NK-92 treated with Interleukin-12 subunit alpha and Interleukin-12 subunit beta, amount 100 ng/mL, for 24 hours (cell line): ENCODE data around the gene SEMA5B.

Experiments
- DNase-seq: peaks from one replicate; lab custom pipeline; 2025; lab: John Stamatoyannopoulos, UW

The SEMA5B gene

DNA sequence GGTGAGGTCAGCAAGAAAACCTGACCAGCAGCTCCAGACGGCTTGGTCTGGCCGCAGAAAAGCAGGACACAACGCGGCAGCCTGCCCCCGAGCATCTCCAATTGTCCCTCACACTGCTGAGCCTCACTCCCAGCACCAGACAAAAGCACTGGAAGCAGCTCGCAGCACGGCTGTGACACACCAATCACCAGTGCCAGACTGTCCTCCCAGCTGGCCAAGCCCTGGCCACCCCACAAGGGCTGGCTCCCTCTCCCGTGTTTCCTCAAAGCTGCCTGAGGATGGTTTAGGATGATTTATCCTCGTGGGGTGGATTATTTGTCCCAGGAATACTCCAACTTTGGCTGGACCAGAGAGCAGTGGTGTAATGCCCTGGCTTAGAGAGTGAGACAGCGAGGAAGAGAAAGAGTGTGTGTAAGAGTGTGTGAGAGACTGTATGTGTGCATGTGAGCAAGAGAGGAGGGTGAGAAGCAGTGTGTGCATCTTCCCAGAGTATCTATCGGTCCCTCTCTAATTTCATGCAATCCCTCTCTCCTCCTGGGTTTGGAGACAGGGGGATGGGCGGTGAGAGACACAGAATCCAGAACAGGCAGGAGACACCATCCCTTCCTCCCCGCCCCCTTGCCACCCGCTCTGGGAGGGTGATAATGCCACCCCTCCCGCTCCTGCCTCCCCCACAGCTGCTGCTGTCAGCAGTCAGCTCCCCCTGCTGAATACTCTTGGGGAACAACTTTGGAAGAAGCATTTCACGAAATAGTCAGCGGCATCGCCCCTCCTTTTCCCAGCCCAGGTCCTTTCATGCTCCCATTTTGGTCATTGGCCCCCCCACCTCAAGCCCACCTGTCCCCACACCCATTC lies 34.2 kb downstream of the SEMA5B start:
- no peak for DNase-seq

DNA sequence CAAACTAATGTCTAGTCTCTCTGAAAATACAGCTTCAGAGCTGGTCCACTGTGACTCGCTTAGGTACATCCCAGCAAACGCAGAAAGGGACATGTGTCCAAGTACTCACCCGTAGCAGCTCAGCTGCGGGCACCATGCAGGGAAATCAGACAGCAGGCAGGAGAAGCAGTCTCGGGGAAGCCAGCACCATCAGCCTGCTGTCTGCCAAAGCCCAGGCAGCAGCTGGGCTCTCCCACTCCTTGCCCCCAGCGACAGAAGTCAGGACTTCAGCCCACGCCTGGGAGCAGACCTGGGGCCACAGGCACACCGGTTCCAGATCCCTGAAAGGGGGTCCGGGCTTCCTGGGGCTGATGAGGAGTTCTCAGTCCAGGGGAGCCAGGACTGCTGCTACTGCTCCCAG lies 34.9 kb downstream of the SEMA5B start:
- DNase-seq, result no peak

DNA sequence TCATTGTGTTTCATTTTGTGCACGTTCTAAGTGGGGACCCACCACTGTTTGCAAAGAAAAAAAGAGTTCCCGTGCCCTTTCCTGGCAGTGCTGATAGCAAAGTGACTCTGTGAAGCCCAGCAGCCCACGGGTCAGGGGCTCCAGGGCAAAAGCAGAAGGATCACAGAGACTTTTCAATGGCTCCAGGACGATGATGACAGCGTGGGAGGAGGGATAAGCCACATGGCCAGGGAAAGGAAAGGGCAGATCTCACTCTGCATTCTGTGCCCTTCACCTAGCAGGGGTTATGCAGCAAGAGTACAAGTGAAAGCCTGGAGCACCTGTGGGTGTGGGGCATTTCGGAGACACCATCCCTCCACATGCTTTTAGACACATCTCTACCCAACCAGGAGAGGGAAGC lies 35.4 kb downstream of the SEMA5B start:
- DNase-seq, result no peak

DNA sequence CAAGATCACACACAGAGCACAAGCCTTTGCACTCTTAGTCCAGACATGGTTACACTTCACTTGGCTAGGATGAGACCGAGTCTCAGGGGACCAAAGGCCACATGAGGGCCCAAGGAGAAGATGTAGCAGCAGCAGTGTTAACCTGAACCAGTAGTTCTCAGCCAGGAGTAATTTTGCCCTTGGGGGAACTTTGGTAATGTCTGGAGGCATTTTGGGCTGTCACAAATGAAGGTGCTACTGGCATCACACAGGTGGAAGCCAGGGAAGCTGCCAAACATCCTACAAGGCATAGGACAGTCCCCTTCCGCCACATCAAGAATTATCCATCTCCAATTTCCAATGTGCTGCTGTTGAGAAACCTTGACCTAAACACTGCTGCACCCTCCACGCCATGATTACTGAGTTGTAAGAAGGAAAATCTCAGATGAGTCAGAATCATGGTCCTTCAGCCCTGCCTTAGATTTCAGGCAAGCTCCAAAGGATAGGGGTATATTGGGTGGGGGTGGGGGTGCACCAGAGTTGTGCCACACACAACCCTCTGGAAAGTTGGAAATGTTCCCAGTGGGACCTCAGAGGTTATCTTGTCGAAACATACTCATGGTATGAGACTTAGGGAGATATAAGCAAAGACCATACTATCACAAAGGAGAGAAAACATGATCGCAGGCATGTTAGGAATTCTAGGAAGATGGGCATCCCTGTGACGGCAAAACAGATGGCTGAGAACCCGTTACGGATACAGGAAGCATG lies 36.2 kb downstream of the SEMA5B start:
- DNase-seq, result no peak

DNA sequence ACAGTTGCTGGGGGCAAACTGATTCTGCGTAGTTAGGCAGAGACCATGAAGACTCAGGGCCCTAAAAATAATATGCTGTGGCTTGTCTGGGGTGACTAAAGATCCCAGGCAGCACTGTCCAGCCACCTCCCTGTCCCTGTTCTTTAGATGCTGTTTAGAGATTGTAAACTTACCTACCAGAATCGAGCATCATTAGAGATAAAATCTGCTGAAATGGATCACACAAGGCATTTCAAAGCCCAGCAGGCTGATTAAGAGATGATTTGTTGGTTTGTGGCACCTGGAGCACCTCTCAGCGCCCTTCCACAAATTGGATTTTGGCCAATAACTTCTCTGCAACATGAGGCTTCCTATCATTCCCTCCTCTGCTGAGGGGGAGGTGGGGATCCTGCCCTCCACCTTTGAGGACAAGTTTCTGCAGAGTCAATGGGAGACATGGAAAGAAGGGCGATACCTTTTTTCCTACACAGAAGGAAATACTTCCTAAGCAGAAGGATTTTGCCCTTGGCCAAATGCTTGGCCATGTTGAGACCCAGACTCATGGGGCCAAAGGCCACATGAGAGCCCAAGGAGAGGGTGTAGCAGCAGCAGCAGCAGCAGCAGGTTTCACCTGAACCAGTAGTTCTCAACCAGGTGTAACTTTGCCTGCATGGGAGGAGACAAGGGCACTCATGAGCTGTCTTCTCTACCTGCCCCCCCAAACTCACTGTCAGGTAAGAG lies 37.5 kb downstream of the SEMA5B start:
- DNase-seq, result no peak

GRCh38 chr3:122988508-122988907 lies 39.1 kb downstream of the SEMA5B start:
- DNase-seq, result no peak

DNA sequence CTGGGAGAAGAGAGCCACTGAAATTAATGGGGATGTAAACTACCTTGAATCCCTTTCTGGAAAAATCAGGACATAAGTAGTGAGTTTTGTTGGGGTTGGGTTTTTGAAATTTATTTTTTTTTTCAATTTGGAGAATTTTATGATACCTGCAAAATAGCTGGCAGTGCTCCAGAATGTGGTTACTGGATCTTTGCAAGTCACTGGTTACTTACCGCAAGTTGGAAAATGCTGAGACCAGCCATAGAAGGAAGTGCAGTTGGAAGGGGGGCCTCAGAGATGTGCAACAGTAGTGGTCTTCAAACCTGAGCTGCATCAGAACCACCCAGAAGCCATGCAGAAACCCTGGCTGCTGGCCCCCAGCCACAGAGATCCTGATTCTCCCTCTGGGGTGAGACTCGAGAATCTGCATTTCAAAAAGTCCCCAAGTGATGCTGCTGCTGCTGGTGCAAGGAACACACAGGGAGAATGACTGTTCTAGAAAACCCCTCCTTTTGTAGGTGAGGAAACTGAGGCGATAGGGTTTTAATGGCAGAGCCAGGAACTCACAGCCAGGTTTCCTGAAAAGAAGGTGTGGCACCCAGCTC lies 39.7 kb downstream of the SEMA5B start:
- no peak for DNase-seq

- DNase-seq, result no peak
Observed at GRCh38 chr3:122987231-122987630, 40.3 kb downstream of the SEMA5B start.

DNA sequence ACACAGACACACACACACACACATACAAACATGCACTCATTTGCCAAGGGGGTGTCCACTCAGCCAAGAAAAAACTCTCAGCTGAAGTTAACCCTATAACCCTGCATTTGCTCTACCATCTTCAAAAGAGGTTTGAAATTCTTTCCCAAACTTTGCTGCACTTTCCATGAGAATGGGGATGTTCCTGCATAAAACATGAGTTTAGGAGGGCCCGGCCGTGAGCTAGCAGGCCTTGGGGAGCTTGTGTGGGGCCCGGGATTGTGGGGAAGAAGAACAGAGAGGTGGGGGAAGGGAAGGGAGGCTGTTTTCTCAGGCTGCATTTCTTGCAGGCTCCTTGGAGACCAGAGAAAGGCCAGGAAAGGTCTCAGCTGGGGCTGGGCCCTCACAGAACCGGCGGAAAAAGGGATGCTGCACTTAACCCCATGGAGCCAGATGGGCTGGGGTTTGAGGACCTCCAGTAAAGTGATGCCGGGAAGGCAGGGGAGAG lies 40.8 kb downstream of the SEMA5B start:
- no peak for DNase-seq

GRCh38 chr3:122985539-122985938 lies 42.0 kb downstream of the SEMA5B start:
- no peak for DNase-seq

DNA sequence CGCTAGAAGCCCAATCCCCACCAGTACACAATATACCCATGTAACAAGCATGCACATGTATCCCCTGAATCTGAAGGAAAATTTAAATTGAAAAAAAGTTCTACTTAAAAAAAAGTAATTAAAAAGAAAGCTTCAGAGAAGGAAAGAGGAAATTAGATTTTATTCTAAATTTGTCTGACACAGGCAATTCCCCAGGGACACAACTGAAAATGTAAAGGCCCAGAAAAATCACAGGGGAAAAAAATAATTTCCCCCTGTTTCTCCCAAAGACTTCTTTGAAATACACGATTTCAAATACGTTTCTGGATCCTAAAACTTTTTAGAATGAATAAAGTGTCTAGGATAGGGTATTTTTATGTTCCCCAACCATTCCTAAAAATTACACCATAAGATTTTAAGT lies 42.9 kb downstream of the SEMA5B start:
- no peak for DNase-seq

DNA sequence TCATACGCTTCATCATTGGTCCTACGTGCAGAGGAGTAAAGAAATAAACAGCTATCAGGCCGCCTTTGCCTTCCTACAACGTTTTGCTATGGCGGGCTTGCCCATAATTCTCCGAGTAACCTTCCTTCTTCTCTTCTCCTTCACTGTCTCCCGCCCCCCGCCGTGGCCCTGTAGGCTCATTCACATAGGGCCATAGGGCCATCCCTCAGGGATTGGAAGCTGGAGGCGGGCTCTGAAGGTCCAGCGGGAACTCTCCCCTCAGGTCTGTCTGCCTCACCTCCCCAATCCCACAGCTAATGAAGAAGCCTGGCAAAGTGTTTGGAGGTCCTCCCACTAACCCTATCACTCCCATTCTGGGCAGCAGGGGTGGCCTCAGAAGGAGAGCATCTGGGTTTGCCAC lies 43.6 kb downstream of the SEMA5B start:
- DNase-seq, result no peak

DNA sequence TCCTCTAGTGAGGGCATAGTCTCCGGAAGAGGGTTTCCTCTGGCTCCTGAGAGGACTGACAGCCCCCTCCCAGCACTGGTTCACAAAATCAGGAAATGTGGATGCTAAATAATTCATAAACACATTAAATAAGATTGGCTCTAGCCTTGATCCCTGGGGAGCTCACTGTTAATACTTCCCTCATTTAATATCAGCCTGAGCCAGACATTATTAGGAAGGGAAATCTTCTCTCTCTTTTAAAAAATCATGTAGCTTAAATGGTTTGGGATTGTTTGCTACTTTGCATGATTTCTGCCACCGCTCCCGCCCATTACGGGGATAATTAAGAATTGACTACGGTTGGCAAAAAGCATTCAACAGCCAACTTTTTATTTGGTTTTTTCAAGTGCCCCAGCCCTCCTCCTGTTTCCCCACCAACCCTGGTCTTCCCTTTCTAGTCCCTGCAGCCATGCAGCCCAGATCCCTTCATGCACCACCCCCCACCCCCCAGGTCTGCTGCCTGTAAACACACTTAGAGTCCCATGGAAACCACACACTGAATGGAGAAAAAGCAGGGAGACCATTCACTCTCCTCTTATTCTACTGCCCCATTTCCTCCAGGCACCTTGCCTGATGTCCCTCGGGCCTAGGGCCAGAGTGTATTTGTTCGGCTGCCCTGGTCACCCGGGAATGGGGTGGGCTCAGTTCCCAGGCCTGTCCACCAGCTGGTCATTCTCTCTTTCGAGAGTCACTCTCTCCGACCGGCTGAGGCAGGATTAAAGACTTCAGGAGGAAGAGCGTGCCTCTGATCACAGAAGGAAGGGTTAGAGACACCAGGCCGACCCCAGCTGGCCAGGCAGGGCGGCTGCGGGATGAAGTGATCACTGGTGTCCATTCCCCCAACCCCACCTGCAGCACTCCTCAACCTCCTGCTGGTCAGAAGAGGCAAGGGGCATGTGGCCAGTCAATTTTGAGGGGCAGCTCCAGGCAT lies 45.1 kb downstream of the SEMA5B start:
- DNase-seq, result no peak

DNA sequence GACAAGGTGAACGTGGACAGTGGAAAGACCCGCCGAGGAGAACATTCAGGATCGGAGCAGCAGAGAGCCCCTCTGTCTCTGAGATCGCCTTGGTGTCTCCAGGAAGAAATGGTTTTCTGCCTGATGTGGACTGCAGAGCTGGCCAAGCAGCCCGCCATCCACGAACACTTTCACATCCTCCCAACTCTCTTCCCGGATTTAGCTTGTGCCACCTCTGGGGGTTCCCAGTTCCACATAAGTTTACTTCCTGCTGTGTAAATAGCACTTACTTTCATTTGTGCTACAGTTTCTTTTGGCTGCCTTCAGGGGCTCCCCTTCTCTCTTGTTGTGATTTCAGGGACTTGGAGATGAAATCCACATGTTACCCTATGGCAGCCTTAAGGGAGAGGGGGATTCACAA lies 48.4 kb downstream of the SEMA5B start:
- no peak for DNase-seq

DNA sequence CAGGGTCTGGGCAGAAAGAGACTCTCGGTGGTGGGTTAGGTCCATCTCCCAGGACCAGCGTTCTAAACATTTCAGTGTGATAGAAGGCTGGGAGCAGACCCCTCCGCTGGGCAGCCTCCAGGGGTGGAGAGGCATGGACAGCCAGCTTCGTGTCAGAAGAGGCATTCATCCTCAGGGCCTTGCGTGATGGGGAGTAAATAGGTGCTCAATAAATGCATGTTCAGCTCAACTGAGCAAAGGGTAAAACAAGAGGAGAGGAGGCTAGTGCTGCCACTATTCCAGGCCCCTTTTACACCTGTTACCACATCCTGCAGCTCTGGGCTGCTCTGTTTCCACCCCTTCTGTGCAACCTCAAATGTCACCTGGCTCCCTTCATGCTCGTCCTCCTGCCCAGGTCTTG lies 49.0 kb downstream of the SEMA5B start:
- peak; percentile 18 for DNase-seq

- no peak for DNase-seq
Observed at GRCh38 chr3:122977746-122978466, 49.7 kb downstream of the SEMA5B start.

DNA sequence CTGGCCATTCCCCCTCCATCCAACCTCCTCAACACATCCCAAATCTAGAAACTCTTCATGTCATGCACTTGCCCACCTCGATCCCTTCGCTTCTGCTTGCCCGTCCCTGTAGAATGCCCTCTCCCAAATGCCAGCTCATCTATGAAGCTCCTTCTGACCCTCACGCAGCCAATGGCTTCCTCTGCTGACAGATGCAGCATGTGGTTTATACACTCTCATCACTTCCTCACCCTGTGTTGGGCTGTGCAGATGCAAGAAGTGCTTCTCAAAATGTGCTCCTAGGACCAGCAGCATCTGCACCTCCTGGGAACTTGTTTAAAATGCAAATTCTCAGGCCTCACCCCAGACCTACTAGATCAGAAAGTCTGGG lies 51.7 kb downstream of the SEMA5B start:
- peak; percentile 65 for DNase-seq

GRCh38 chr3:122975163-122975923 lies 52.2 kb downstream of the SEMA5B start:
- peak; percentile 87 for DNase-seq

DNA sequence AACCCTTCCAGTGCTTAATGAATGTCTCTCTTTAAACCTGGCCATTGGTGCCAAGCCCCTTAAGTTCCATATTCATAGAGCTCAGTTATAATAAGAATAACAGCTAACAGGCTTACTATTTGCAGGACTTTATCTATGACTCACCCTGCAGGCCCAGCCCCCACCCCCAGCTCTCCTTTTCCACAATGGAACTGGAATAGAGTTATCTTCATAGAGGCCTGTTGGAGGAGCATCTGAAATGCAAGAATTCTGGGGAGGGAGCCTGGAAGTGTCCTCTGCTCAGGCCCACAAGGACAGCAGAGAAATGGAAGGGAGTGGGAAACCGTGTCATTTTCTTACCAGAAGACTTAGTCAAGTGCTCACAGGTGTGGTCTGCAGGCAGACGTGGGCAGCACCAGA lies 52.8 kb downstream of the SEMA5B start:
- peak; percentile 51 for DNase-seq
